Stimulated activated CD8-positive, alpha-beta memory T cell treated with anti-CD3 and anti-CD28 coated beads, Interleukin-7, amount 100 ng/mL, for 48 hours (primary cell): ENCODE measurements around the gene NHSL1.
A peak's percentile ranks its signal among the peaks of the same experiment; 100 is the strongest.

Experiments used
- DNase-seq, 2 donors: peaks; one replicate each; pipeline ENCODE4 v3.0.0-alpha.2; 2020; ENCODE audit warnings: low read depth in 1 of 2; ENCODE audit errors: extremely low read depth in 1 of 2

The NHSL1 gene

DNA sequence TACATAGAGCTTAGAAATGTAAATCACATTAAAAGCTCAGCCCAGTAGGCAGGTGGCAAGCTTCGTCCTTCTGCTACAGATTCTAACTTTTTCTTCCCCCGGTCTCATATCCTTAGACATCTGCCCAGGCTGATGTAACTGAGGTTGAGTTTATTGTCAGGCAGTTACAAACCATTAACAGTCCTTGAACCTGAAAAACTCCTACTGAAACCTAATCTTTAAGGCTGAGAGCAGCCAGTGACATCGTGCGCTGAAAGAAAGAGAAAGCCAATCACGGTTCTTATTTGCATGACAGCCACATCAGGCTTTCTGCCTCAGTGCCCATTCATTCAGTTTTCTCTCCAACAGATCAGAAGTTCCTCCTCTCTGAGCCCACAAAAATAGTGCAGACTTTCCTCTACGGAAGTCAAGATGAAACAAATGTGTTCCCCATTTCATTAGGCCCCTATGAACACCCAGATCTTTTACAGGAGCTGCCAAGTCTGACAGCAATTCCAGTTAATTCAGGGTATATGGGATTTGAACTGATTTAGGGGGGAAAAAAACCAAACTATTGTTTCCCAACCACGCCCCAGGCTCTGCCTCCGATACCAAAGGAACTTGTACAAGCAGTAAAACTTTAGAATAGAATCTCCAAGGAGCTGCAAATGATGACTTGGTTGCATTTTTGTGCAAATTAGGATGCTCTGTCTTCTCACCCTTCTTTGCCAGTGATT lies at the start of gene NHSL1:
Gene NHSL1 (minus strand): TSS at position 192 of the 716 bp plus-strand sequence. CDS start 204 bp downstream, outside the sequence.
- DNase-seq = no peak

- peak in 1 of 2 donors; percentile 7 for DNase-seq
Observed at GRCh38 chr6:138546733-138547185, 47.5 kb upstream of the NHSL1 start.

GRCh38 chr6:138545621-138545980 lies 46.3 kb upstream of the NHSL1 start:
- DNase-seq = no peak

DNA sequence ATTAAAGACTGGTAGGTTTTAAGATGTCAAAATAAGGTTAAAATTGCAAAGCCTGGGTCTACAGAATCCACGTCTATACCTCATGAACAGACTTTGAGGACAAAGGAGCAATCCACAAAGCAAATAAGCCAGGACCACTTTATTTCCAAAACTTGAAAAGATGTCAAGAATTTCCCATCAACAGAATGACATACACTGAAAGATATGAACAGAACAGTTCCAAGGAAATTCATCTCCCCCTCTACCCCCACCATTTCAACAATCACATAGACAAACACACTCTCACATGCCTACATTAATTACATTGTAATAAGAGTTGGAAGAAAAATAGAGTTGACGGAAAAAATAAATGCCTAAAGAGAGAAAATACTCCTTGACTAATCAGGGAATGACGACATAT lies 45.2 kb upstream of the NHSL1 start:
- no peak for DNase-seq

- DNase-seq = no peak
Observed at GRCh38 chr6:138543657-138544056, 44.4 kb upstream of the NHSL1 start.

DNA sequence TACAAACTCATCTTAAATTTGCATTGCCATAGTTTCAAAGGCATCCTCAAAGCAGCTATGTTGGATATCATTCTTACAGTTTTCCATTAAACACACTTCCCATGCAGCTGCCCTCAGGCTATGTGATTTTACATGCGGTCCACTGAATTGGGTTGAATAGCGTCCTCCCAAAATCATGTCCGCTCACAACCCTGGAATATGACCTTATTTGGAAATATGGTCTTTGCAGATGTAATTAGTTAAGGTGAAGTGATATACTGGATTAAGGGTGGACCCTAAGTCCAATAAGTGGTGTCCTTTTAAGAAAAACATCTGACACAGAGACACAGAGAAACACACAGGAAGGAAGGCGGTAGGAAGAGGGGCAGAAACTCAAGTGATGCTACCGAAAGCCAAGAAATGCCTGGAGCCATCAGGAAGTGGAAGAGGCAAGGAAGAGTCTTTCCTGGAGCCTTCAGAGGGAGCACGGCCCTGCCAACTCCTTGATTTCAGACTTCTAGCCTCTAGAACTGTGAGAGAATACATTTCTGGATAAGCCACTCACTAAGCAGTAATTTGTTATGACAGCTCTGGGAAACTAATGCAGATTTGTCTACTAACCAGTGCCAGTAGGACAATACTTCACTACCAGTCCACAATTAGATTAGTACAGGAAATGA lies 42.7 kb upstream of the NHSL1 start:
- no peak for DNase-seq

DNA sequence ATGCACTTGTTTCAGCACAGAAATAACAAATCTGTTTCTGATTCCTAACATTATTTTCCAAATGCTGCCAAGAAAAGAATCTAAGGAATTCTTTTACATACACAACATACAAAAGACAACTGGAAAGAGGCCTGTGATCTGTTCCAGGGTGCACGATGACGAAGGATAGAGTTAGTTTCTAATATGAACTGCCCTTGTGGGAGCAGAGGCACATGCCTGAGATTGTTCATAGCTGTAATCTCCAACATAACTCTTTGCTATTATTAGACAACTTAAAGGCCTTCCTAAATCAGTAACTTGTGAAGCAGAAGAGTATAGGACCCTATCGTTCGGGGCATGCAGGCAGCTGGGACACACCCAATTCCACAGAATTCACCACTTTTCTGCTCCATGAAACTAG lies 41.2 kb upstream of the NHSL1 start:
- no peak for DNase-seq

GRCh38 chr6:138539876-138540275 lies 40.6 kb upstream of the NHSL1 start:
- DNase-seq = no peak

DNA sequence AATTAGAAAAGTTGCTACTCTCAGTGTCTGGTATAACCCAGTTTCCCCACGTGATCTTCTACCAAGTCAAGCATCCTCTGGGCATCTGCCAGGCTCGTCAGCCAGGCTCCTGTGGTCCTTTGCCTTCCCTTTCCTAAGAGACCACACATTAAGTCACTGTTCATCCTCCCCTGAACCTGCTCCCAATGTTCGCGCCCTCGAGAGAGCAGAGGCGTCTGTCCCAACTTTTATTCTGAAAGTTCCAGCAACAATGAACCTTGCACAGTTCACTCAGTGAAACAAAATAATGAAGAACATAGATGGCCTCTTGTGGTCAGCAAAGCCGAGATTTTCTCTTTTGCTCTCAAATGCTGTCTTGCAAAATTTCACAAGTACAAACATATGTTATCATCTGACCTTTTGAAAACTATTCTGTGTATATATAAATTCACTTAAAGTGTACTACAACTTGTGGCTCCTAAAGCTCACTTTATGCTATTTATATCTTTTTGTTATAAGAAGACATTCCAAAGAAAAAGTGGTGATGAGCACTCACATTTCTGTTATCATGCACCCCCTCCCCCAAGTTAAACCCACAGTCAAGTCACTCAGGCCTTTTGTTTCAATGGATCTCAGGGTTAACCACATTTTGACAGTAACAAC lies 39.2 kb upstream of the NHSL1 start:
- no peak for DNase-seq

- no peak for DNase-seq
Observed at GRCh38 chr6:138537106-138537505, 37.8 kb upstream of the NHSL1 start.

- no peak for DNase-seq
Observed at GRCh38 chr6:138535728-138536455, 36.6 kb upstream of the NHSL1 start.

GRCh38 chr6:138533667-138534066 lies 34.4 kb upstream of the NHSL1 start:
- no peak for DNase-seq

DNA sequence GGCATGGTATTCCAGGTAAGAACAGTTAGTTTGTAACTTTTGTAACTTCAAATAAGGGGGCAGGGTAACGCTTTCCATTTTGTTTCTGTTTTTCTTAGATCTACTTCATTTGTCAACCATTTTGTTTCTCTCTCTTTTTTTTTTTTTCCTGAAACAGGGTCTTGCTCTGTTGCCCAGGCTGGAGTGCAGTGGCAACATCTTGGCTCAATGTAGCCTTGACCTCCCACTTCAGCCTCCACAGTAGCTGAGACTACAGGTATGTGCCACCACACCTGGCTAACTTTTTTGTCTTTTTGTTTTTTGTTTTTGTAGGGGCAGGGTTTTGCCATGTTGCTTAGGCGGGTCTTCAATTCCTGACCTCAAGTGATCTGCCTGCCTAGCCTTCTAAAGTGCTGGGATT lies 32.1 kb upstream of the NHSL1 start:
- DNase-seq = no peak

DNA sequence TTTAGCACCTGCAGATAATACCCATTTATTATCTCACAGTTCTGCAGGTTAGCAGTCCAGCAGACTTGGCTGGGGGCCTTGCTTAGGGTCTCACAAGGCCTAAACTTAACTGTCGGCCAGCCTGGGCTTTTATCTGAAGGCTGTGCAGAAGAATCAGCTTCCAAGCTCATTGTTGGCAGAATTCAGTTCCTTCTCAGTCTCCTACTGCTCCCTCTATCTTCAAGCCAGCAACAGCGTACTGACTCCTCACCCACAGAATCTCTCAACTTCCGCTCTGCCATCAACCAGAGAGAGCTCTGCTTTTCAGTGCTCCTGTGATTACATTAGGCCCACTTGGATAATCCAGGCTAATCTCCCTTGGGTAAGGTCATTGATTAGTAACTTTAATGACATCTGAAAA lies 30.2 kb upstream of the NHSL1 start:
- no peak for DNase-seq

DNA sequence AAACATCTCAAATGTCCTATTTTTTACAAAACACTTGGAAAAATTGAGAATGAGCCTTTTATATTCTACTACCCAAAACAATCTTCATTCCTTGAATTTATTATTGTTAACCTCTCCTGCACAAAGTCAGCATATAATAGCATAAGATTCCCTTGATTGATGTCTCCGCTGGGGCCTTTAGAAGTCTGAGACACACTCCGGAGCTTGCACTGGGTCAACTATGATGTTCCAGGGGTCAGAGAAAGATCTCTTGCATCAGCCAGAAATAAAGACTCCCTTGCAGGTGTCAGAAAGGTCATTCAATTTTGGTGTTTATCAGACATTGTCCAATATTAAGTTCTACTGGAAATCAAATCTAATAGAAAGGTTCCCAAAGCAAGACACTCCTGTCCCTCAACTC lies 29.7 kb upstream of the NHSL1 start:
- DNase-seq = no peak

GRCh38 chr6:138528137-138528536 lies 28.8 kb upstream of the NHSL1 start:
- no peak for DNase-seq

DNA sequence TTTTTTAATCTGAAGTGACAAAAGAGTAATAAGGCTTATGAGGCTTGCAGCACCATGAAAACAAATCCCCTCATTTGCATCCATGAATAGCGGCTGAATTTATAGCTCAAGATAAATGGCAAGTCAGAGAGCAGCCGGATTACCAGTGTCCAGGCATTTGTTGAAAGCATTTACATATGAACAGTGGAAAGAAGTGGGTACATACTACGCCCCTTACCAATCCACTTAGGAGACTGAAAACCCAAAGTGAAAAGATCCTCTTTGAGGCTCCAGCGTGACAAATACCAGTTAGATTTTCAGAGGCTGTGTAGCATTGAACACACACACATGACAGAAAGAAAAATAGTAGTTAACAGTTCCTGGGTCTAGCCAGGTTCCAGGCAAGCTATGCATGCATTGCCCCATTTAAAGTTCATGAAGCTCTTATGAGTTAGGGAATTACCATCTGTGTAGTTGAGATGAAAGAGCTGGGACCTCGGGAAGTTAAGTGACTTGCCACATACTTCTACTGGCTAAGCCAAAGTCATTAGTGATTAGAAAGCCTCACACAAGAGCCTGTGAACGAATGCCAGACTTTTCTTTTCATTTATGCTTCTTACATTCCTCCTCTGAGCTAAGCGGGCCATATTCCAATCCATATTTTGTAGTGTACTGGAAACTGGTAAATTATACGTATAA lies 28.3 kb upstream of the NHSL1 start:
- DNase-seq = no peak

DNA sequence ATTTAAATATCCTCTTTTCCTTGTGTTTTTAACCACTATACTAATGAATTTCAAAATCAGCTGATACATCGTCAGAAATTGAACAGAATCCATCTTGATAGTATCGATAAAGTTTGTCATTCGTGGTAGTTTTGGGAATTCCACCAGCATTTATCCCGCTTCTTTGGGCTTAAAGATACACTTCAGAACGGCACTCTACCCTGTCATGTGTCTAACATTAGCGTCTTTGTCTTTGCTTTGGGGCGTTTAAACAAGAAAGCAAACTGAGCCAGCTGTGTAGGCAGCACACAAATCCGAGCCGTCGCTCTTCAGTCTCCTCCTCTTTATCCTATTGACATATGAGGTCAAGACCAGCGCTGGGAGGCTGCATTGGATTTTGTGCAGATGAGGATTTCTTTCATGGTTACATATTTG lies 27.5 kb upstream of the NHSL1 start:
- no peak for DNase-seq

DNA sequence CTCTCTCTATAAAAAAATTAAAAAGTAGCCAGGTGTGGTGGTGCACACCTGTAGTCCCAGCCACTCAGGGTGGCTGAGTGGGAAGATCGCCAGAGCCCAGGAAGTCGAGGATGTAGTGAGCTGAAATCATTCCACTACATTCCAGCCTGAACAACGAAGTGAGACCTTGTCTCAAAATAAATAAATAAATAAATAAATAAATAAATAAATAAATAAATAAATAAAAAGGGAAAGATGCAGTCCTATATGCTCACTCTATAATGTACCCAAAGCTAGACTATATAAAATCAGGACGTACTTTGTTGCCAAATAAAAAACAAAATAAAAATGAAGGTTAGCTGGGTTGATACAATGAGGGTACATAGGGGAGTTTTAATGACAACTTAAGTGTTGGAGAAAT lies 26.1 kb upstream of the NHSL1 start:
- DNase-seq = no peak

DNA sequence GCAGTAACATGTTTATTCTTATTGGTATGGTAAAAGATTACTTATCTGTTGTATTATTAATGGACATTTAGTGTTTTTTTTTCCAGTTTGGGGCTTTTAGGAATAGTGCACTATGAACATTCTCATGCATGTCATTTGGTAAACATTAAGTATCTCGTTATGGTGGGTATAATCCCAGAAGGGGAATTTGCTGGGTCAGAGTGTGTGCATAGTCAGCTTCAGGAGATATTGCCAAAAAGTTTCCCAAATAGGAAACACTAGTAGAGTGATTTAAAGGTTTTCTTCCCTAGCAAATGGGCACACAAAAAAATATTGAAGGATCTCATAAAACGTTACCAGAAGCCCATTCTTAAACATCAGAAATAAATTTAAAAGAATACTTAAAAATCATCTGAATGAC lies 25.2 kb upstream of the NHSL1 start:
- DNase-seq = no peak
